Measurements from ENCODE around the gene BUD31.
"Not testable (repeated sequence)": the region's sequence is repeated elsewhere in the genome, so short reads cannot be mapped to it uniquely, and the experiment has no call there.

Gene BUD31

DNA sequence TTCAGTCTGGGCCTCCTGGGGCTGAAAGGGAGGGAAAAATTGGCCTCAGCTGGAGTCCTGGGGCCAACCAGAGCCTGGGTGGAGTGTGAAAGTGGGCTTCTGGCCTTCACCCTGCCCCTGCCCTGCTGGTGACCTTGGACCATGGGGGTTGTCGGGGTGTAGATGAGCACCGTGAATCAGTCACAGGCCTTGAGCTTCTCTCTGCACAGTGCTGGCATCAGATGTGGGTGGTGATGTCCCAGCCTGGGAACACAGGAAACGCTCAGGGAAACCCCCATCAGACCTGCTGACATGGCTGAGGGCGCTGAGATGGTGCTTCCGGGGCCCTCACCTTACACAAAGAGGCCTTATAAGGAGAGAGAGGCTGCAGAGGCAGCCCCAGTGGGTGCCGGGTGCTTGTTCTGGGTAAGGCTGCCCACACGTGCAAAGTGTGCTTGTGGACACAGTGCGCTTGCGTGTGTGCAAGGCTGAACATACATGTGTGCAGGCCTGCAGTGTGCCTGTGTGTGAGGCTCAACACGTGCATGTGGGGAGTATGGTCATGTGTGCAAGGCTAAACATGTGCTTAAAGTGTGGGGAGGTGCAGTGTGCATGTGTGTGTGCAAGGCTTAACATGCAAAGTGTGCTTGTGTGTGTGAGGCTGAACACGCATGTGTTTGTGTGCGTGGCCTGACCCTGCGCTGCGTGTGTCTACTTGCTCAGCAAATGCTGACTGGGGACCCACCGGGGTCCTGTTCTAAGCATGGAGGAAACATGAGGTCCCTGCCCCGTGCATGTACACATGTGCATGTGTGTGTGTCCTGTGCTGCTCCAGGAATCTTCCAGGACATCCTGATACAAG is 27.7 kb upstream of the BUD31 start:
- peak; percentile 85 to 90 for DNase-seq (ENCODE audit: low read depth in 2 of 2)

DNA sequence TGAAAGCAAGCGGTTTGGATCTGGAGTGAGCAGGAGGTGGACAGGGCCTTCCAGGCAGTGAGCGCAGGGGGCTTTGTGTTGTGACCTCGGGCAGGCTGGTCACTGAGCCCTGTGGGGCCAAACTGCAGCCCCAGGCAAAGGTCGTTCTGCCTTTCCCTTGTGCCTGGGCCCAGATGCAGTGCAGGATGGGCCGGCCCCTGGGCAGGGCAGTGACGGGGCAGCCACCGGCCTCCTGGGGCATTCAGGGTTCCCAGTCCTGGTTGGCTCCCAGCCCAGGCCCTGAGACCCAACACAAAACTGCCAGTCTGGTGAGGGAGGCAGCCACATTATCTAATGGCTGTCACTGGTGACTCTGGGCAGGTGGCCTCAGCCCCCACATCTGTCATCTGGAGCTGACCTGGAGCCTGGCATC is 27.1 kb upstream of the BUD31 start:
- no peak for DNase-seq (ENCODE audit: low read depth in 2 of 2)

DNA sequence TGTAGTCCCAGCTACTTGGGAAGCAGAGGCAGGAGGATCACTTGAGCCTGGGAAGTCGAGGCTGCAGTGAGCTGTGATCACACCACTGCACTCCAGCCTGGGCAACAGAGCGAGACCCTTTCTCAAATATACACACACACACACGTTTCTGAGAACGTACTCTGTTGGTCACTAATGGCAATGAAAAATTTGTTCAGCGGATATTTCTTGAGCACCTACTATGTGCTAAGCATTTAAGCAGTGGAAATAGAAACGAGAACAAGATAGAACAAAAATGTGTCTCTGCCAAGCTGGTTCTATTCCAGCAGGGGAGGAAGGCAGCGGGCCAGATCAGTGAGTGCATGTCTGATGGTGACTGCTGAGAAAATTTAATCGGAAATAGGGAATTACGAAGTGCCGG is 25.6 kb upstream of the BUD31 start:
- no peak for DNase-seq (ENCODE audit: low read depth in 2 of 2)

DNA sequence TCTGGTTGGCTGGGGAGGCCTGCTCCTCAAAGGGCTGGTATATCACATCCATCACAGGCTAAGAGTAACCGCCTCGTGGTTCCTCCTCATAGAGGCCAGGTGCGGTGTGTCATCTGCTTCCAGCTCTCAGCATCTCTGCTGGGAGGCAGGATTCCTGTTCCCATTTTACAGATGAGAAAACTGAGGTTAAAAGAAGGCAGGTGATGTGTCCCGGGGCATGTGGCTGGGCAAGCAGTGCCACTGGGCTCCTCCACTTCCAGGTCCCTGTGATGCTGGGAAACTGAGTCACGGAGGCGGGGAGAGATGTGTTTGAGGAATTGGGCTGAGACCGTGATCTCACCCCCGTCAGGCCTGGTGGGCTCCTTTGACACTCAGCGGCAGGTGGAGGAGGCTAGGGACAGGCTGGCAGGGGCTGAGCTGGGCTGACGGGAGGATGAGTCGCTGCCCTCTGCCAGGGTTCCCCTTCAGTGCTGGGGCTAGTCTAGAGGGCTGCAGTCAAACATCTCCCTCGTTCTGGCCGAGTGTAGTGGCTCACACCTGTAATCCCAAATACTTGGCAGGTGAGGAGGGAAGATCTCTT is 24.9 kb upstream of the BUD31 start:
- no peak for DNase-seq (ENCODE audit: low read depth in 2 of 2)

DNA sequence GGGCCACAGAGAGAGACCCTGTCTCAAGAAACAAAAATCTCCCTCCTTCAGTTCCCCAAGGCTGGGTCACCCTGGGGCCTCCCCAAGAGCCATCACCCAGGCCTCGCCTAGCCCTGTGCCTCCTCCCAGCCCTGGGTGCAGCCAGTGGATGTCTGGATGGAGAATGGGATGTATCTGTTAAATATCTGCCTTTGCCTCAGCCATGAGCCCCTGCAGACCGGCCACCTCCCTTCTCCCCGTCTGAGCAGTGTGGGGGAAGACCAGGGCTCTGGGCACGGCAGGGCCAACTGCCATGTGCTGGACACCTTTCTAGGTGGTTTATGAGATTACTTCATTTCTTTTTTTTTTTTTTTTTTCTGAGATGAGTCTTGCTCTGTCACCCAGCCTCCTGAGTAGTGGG is 24.2 kb upstream of the BUD31 start:
- DNase-seq (ENCODE audit: low read depth in 2 of 2): no peak

DNA sequence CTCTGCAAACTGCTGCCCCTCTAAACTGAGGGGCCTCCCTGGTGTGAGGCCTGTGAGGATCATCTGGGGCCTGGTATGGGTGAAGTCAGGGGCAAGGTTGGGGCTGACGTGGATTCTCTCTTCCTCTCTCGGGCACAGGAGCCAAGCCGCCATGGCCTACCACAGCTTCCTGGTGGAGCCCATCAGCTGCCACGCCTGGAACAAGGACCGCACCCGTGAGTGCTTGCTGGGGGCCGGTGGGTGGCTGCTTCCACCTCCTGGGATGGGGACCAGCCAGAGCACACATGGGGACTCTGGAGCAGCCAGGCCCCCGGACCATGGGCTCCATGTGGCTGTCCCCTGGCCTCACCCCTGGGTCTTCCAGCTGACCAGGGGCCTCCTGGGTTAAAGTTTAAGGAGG is 23.2 kb upstream of the BUD31 start:
- no peak for DNase-seq (ENCODE audit: low read depth in 2 of 2)

DNA sequence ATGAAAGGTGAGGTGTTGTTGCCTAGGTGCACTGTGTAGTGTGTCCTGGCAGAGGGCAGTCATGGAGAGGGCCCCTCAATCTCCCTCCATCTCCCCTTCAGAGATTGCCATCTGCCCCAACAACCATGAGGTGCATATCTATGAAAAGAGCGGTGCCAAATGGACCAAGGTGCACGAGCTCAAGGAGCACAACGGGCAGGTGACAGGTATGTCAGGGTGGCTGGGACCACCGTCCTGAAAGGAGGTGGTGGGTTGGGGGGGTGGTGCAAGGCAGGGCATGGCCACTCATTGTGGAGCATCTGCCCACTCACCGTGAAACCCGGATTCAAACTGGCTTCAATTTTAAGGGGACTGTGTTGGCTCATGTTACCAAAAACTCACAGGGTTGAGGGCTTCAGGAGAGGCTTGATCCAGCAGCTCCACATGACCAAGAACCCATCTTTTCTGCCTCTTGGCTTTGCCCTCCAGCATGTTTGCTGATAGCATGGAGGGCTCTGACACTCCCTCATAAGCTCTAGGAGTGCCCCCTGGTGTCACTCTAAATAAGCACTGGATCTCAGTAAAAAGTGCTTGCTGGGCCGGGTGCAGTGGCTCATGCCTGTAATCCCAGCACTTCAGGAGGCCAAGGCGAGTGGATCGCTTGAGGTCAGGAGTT is 22.1 kb upstream of the BUD31 start:
- DNase-seq (ENCODE audit: low read depth in 2 of 2): no peak

DNA sequence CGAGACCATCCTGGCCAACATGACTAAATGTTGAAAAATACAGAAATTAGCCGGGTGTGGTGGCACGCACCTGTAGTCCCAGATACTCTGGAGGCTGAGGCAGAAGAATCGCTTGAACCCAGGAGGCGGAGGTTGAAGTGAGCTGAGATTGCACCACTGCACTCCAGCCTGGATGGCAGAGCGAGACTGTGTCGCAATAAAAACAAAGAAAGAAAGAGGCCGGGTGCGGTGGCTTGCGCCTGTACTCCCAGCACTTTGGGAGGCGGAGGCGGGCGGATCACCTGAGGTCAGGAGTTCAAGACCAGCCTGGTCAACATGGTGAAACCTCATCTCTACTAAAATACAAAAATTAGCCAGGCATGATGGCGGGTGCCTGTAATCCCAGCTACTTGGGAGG is 21.5 kb upstream of the BUD31 start:
- DNase-seq (ENCODE audit: low read depth in 2 of 2): not testable (repeated sequence)

DNA sequence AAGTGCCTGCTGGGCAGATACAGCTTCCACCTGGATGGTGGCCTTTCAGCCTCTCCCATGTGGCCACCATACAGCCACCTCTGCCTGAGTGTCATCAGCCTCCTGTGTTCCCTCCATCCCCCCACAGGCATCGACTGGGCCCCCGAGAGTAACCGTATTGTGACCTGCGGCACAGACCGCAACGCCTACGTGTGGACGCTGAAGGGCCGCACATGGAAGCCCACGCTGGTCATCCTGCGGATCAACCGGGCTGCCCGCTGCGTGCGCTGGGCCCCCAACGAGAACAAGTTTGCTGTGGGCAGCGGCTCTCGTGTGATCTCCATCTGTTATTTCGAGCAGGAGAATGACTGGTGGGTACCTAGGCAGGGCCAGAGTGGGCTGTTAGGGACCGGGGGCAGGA is 20.9 kb upstream of the BUD31 start:
- no peak for DNase-seq (ENCODE audit: low read depth in 2 of 2)

DNA sequence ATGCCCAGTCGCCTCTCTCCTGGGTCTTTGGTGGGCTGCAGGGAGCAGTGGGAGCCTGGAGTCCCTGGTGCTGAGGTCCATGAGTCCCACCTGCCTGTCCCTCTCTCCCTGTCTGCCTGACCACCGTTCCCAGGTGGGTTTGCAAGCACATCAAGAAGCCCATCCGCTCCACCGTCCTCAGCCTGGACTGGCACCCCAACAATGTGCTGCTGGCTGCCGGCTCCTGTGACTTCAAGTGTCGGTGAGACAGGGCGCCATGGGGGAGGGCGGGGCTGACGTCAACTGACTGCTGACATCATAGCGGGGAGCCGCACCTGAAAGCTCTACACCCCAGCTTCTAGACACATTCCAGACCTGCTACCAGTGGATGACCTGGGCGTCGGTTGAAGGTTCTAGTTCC is 19.0 kb upstream of the BUD31 start:
- no peak for DNase-seq (ENCODE audit: low read depth in 2 of 2)

DNA sequence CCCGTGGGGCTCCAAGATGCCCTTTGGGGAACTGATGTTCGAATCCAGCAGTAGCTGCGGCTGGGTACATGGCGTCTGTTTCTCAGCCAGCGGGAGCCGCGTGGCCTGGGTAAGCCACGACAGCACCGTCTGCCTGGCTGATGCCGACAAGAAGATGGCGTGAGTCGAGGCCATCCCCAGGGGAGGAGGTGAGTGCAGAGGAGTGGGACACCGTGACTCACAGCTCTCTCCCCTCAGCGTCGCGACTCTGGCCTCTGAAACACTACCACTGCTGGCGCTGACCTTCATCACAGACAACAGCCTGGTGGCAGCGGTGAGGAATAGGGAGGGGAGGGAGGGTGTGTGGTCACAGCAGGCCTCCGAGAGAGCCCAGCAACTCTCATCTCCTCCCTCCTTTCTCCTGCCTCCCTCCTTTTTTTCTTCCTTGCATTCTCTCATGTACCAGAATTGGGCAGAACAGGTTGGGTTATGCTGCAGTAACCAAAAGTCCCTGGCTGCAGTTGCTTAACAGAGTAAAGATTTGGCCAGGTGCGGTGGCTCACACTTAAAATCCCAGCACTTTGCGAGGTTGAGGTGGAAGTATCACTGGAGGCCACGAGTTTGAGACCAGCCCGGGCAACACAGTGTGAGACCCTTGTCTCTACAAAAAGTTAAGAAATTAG is 17.7 kb upstream of the BUD31 start:
- no peak for DNase-seq (ENCODE audit: low read depth in 2 of 2)

DNA sequence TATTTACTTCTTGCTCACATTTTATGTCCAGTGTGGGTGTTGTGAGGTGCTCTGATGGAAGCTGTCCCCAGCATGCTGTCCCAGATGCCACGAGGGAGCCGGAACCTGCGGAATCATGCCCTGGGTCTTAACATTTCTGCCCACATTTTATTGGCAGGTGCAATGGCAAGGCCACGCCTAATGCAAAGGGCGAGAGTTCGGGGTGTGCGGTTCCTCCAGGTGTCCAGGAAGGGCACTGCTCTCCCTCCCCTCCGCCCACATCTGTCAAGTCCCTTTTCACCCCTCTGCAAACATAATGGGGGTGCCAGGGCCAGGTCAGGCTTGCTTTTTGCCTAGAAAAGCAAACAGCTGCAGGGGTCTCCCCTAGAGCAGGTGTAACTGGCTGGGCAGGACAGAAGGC is 16.7 kb upstream of the BUD31 start:
- DNase-seq (ENCODE audit: low read depth in 2 of 2): no peak

DNA sequence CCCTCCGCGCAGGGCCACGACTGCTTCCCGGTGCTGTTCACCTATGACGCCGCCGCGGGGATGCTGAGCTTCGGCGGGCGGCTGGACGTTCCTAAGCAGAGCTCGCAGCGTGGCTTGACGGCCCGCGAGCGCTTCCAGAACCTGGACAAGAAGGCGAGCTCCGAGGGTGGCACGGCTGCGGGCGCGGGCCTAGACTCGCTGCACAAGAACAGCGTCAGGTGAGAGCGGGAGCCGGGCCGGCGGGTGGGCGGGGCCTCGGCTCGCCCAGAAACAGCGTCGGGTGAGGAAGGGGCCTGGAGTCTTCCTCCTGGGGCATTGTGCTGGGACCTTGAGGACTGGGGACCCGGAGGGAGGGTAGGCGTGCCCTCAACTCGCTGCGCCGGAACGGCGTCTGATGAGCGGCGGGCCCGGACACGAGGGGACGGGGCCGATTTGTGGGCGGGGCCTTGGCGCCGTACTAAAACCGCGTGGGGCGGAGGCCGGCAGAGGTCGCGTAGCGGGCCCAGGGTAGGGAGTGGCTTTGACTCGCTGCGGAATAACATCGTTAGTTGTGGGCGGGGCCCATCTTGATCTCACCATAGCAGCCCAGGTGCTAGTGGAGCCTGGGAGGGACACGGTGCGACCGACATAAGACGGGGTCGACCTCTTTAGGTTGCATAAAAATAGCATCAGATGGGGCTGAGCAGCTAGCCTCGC is 16.0 kb upstream of the BUD31 start:
- peak; percentile 66 to 79 for DNase-seq (ENCODE audit: low read depth in 2 of 2)

DNA sequence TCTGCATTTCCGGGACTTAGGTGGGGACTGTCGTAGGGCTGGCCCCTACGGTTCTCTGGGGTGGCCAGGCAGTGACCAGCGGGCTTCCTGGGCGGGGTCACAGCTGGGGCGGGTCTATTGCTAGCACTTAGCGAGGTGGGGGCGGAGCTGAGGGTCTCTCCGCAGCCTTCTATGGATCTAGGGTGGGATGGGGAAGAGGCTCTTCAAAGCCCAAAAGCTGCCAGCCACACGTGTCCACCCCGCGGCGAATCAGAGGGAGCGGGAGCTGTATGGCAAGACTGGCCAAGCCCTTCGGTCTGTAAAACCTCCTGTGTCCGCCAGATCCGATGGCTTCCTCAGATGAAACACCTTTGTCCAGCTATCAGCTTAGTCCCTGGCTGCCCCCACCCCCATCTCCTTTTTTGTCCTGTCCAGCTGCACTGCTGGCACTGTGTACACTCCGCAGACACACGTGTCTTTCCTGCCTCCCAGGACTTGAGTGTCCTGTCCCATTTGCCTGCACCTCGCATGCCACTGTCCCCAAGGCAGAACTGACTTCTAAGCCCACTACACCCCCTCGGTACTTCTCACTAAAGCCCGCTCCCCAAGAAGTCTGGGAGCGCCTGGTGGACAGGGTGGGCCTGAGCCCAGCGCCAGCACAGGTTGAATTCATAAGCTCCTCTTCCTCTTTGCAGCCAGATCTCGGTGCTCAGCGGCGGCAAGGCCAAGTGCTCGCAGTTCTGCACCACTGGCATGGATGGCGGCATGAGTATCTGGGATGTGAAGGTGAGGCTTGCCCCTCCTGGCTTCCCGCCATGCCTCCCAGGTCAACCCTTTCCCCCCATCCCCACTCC is 15.2 kb upstream of the BUD31 start:
- DNase-seq (ENCODE audit: low read depth in 2 of 2): no peak

DNA sequence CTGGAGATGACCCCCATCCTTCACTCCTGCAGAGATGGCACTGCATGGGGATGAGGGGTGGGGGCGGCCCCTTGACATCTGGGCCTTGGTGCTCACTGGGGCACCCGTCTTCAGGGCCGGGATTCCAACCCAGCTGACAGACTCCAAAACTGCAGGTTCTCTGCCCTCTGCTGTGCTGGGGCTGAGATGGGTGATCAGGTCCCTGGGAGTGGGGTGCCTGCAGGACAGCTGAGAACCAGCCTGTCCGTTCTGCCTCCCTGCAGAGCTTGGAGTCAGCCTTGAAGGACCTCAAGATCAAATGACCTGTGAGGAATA is 14.6 kb upstream of the BUD31 start:
- DNase-seq (ENCODE audit: low read depth in 2 of 2): no peak

DNA sequence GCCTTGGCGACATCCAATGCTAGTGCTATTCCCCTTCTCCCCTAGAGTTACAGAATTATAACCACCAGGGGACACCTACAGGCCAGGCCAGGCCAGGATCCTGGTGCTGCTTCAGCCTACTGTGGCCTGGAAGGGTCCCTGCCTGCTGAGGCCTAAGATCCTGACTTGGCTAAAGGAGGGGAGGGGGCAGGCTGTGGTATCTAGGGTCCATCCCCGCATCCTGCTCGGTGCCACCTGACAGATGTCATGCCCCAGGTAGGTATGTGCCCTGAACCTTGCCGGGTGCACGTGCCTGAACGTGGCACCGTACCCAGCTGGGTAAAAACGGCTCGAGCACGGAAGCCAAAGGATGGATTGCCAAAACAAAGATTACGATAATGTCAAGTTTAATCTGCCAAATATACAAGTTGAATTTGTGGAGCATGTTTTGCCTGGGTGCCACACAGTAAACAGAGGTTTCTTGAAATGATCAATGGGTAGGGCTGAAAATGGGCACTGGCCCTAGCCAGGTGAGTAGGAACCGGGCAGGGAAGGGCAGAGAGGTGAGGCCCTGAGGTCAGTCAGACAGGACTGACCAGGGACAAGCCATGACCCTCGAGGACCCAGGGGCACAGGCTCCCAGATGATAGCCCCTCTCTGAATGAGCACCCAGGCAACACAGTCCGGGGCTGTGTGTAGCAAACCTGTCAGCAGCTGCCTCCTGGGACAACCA is 13.0 kb upstream of the BUD31 start:
- DNase-seq (ENCODE audit: low read depth in 2 of 2): no peak

DNA sequence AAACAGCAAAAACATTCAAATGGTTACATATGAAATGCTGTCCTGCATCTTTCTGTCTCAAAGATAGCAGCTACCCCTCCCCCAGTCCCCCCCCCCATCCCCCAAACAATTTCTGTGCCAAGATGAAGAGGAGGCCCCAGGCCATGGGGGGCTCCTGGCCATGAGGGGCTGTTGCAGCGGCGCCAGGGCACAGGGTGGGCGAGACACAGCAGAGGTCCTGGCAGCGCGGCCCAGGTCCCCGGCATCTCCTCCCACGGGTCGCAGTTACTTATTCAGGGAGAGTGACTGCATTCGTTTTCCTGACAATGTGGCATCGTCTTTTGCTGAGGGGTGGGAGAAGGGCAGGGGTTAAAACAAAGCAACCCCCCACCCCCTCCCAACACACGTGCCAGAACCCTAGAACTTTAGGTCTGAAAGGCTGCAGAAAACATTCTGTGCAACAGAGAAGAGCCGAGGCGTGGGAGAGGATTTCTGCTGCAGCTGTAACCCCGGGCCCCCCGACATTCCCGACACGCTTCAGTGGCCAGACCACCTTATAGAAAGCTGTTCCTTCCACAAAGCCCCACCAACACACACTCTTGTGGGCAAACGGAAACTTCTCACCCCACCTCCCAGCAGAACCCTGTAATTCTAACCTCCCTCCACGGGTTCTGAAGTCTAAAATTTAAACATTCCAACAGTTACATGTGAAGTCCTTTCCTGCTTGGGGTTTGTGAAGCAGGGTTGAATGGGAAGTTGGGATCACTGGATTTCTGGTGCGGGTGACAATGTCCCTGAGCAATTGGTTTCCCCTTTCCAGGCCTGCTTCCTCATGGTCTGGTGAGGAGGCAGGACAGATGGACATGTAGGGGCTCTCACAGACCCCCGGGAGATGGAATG is 12.1 kb upstream of the BUD31 start:
- no peak for DNase-seq (ENCODE audit: low read depth in 2 of 2)

DNA sequence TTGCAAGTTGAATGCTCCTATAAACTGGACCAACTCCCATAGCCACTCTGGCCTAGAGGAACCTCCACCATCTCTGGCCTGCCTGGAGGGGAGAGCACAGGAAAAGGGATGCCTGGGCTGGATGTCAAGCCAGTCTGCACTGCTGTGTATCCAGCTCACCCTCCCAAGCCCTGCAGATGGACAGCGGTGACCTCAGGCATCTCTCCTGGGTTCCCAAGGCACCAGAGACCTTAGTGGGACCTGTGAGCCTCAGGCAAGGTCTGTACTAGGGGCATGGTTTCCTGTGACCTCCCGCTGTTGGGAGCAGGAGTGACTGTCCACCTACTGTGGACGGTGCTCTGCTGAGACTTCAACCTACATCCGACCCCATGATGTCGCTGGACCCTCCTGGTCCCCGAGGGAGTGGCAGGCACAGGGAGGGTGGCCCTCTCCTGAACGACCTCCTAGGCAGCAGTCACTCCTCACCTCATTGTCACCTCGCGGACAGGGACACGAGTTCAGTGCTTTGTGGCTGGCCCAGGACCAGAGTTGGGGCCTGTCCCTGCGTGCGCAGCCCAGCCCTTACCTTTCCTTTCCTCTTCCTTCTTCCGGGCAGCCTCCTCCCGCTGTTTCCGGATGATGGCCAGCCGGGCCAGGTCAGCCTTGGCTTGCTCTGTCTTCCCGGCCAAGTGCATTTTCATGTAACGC is 11.3 kb upstream of the BUD31 start:
- no peak for DNase-seq (ENCODE audit: low read depth in 2 of 2)

DNA sequence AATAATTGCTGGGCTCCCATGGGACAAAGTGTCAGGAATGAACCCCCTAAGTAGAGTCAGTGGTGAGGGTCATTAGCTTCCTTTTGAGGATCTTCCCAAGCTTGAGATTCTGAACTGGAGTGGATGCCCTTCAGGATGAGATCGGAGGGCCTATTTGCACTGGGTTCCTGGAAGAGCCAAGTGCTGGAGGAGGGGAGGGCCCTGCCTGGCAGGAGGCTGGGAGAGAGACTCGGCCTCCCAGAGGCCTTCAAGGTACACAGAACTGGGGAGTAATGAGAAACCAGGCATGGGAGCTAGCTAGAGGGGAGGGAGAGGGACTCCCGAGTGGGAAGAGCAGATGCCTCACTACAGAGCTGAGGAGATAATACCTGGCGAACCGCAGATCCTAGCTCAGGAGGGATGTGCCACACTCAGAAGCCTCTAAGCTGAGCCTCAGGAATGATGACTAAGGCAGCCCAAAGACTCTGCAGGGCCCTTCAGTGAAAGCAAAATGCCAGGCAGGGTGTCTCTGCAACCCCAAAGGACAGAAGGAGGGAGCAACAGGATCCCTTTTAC is 9.8 kb upstream of the BUD31 start:
- no peak for DNase-seq (ENCODE audit: low read depth in 2 of 2)
